HepG2 (cell line): Measurements from ENCODE around the gene ISCA2.

Experiments
- CTCF ChIP-seq: sonication (generic); formaldehyde crosslinking; IDR thresholded peaks from 2 replicates; pipeline ENCODE4 v1.5.0; 2020; ENCODE audit warnings: mild to moderate bottlenecking, missing genetic modification reagents, moderate library complexity
- DZIP1 ChIP-seq: sonication (generic); formaldehyde crosslinking; IDR thresholded peaks from 2 replicates; pipeline ENCODE4 v1.5.0; 2020; ENCODE audit warnings: mild to moderate bottlenecking, missing genetic modification reagents
- EP300 ChIP-seq, 3 experiments: sonication (generic) in 1 of 3; formaldehyde crosslinking in 1 of 3; IDR thresholded peaks; 2 replicates each; pipeline versions ENCODE4 v1.5.1 to v1.6.1; 2011 to 2020; ENCODE audit warnings: low read depth in 2 of 3, low read length in 2 of 3, borderline replicate concordance in 1 of 3, improper control_type of control experiment in 1 of 3, mild to moderate bottlenecking in 1 of 3, missing genetic modification reagents in 1 of 3, moderate library complexity in 1 of 3
- EZH2 ChIP-seq: conservative IDR thresholded peaks from 2 replicates; pipeline ENCODE4 v1.6.1; 2012; ENCODE audit warnings: mild to moderate bottlenecking, low read depth, low read length, moderate library complexity
- FOSL2 ChIP-seq: sonication (generic); formaldehyde crosslinking; IDR thresholded peaks from 2 replicates; pipeline ENCODE4 v1.4.0; 2020; ENCODE audit warnings: missing genetic modification reagents
- PATZ1 ChIP-seq: sonication (generic); formaldehyde crosslinking; IDR thresholded peaks from 2 replicates; pipeline ENCODE4 v1.4.0; 2020; ENCODE audit warnings: missing genetic modification reagents
- PRDM4 ChIP-seq: sonication (generic); formaldehyde crosslinking; IDR thresholded peaks from 2 replicates; pipeline ENCODE4 v1.9.0; 2021; ENCODE audit warnings: missing genetic modification reagents, borderline replicate concordance
- REST ChIP-seq, 2 experiments: IDR thresholded peaks; 2 replicates each; pipeline ENCODE4 v1.6.1; 2011 to 2012; ENCODE audit warnings: low read length in 2 of 2, borderline replicate concordance in 1 of 2, low read depth in 1 of 2, mild to moderate bottlenecking in 1 of 2, moderate library complexity in 1 of 2
- SRF ChIP-seq: IDR thresholded peaks from 2 replicates; pipeline ENCODE4 v1.6.1; 2011; ENCODE audit warnings: mild to moderate bottlenecking, low read depth, low read length, moderate library complexity
- ZFP36 ChIP-seq: fragments of 150-350 bp; IDR thresholded peaks from 2 replicates; pipeline ENCODE4 v1.6.1; 2018; ENCODE audit warnings: borderline replicate concordance, low read length, low read depth; ENCODE audit not compliant: partially characterized antibody
- ZFY ChIP-seq: sonication (generic); formaldehyde crosslinking; IDR thresholded peaks from 2 replicates; pipeline ENCODE4 v1.4.0; 2020; ENCODE audit warnings: missing genetic modification reagents

GRCh38 chr14:74527736-74528280, 34.2 kb downstream of the ISCA2 start:
- TF ChIP-seq REST (IDR thresholded peaks at IDR 0.05; ENCODE audit: borderline replicate concordance in 1 of 2, low read depth in 1 of 2, low read length in 2 of 2), result no peak
- TF ChIP-seq ZFY (CRISPR knock-in tag), result no peak
- TF ChIP-seq PATZ1 (CRISPR knock-in tag), result no peak
- TF ChIP-seq SRF, result no peak
- TF ChIP-seq CTCF (CRISPR knock-in tag), result no peak
- TF ChIP-seq EP300 (IDR thresholded peaks at IDR 0.05; ENCODE audit: low read depth in 2 of 2, low read length in 2 of 2), result no peak
- no peak for TF ChIP-seq EP300 (CRISPR knock-in tag; IDR thresholded peaks at IDR 0.05; ENCODE audit: borderline replicate concordance)
- TF ChIP-seq EZH2, result no peak
- no peak for TF ChIP-seq ZFP36
- no peak for TF ChIP-seq FOSL2 (CRISPR knock-in tag)
- no peak for TF ChIP-seq PRDM4 (CRISPR knock-in tag)
- TF ChIP-seq DZIP1 (CRISPR knock-in tag), result no peak
